ENCODE measurements around the gene GPANK1. TPM values are rescaled to one million over a fixed set of nuclear protein-coding genes. Genes with fewer than 3 reads are reported as not detected.
A peak's percentile ranks its signal among the peaks of the same experiment; 100 is the strongest.

The GPANK1 gene
- total RNA-seq, 2 donors from 2014 or later = 14.7 to 20.0 TPM

GRCh38 chr6:31683591-31683990, 18.8 kb upstream of the GPANK1 start:
- DNase-seq (ENCODE audit: low spot score) = no peak
- Histone ChIP-seq H3K9me3 (no peaks in the 10 kb centered on the region), H3K27me3 (no peaks in the 10 kb centered on the region), H3K27ac (no peak overlapping the region), H3K4me3 (no peak overlapping the region), H3K36me3 (peaks cover 24% of the 10 kb centered on the region), H3K4me1 (peaks cover 0 to 16% of the 10 kb centered on the region in 2 donors)
- TF ChIP-seq, protein P1, sequence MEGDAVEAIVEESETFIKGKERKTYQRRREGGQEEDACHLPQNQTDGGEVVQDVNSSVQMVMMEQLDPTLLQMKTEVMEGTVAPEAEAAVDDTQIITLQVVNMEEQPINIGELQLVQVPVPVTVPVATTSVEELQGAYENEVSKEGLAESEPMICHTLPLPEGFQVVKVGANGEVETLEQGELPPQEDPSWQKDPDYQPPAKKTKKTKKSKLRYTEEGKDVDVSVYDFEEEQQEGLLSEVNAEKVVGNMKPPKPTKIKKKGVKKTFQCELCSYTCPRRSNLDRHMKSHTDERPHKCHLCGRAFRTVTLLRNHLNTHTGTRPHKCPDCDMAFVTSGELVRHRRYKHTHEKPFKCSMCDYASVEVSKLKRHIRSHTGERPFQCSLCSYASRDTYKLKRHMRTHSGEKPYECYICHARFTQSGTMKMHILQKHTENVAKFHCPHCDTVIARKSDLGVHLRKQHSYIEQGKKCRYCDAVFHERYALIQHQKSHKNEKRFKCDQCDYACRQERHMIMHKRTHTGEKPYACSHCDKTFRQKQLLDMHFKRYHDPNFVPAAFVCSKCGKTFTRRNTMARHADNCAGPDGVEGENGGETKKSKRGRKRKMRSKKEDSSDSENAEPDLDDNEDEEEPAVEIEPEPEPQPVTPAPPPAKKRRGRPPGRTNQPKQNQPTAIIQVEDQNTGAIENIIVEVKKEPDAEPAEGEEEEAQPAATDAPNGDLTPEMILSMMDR (IDR thresholded peaks at IDR 0.05) = no peak

GRCh38 chr6:31681135-31681671, 16.4 kb upstream of the GPANK1 start:
- Histone ChIP-seq H3K4me3 (peak overlapping the region; percentile 43 to 53), H3K27me3 (no peaks in the 10 kb centered on the region), H3K36me3 (peaks cover 3% of the 10 kb centered on the region), H3K4me1 (peaks cover 0 to 16% of the 10 kb centered on the region in 2 donors), H3K9me3 (no peaks in the 10 kb centered on the region), H3K27ac (peak overlapping the region; percentile 60 to 72)
- TF ChIP-seq, protein P1 (IDR thresholded peaks at IDR 0.05) = peak in 1 of 2 donors; percentile 28
- no peak for DNase-seq (ENCODE audit: low spot score)

DNA sequence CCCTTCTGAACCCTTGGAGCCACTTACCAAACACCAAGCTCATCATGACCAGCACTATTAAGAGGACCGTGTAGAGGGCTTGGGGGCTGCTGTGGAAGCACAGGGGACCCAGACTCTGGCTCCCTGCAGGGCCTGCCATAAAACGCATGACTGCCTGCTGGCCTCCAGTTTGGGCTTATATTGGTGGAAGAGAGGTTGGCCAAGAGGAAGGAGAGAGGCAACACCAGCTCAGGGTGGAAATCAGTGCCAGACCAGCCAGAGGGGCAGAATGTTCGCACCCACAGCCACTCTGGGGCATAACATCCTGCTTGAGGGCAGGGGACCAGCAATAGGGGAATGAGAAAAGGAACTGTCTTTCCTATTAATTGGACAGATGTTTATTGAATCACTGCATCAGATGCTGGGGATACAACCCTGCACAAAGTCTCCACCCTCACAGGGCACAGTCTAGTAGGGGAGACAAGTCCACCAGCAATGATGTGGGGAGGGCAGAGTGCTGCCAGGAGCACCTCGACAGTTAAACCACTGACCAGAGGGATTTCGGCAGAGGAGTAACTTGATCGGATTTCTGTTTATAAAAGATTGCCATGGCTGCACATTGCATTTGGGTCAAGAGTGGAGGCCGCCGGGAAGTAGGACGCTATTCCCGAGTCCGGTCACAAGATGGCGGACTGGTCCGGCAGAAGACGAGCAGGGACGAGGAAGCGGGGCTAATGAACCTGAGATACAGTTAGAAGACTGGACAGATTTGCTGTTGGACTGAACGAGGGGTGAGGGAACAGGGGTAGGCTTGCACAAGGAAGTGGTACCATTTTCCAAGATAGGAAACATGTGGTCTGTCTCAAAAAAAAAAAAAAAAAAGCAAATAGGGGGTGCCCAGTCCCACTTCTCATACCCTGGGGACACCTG, 15.7 kb upstream of the GPANK1 start, which contains the start of gene LY6G5C:
TSS of gene LY6G5C (minus strand) at position 842 of the 909 bp plus-strand sequence. CDS start at position 148, 694 bp downstream.
- Histone ChIP-seq H3K9me3 (no peaks in the 10 kb centered on the region), H3K36me3 (no peaks in the 10 kb centered on the region), H3K4me1 (peaks cover 0 to 16% of the 10 kb centered on the region in 2 donors), H3K4me3 (peak within 1 kb of the TSS; percentile 43 to 53), H3K27ac (peak within 1 kb of the TSS; percentile 60 to 72), H3K27me3 (no peaks in the 10 kb centered on the region)
- DNase-seq (ENCODE audit: low spot score) = peak; percentile 93
- TF ChIP-seq, protein P1 (IDR thresholded peaks at IDR 0.05) = peak; percentile 43 to 79

GRCh38 chr6:31677955-31678354, 13.2 kb upstream of the GPANK1 start:
- Histone ChIP-seq H3K27ac (no peak overlapping the region), H3K4me1 (peaks cover 0 to 16% of the 10 kb centered on the region in 2 donors), H3K36me3 (peaks cover 5% of the 10 kb centered on the region), H3K27me3 (no peaks in the 10 kb centered on the region), H3K9me3 (no peaks in the 10 kb centered on the region), H3K4me3 (no peak overlapping the region)
- TF ChIP-seq, protein P1 (IDR thresholded peaks at IDR 0.05) = no peak
- no peak for DNase-seq (ENCODE audit: low spot score)

GRCh38 chr6:31676904-31677303, 12.1 kb upstream of the GPANK1 start:
- Histone ChIP-seq H3K27ac (no peak overlapping the region), H3K27me3 (no peaks in the 10 kb centered on the region), H3K36me3 (peaks cover 16% of the 10 kb centered on the region), H3K4me3 (no peak overlapping the region), H3K9me3 (no peaks in the 10 kb centered on the region), H3K4me1 (peaks cover 0 to 16% of the 10 kb centered on the region in 2 donors)
- no peak for DNase-seq (ENCODE audit: low spot score)
- TF ChIP-seq, protein P1 (IDR thresholded peaks at IDR 0.05) = no peak

Data from right atrium auricular region (tissue), 2 donors.